WERI-Rb-1 (cell line): ENCODE data around the gene TNFRSF17.
"Not testable (repeated sequence)": the region's sequence is repeated elsewhere in the genome, so short reads cannot be mapped to it uniquely, and the experiment has no call there.

Experiments
- DNase-seq: peaks from one replicate; pipeline ENCODE4 v3.0.0-alpha.2; 2020
- H3K27ac ChIP-seq: fragments of 250-450 bp; sonication (Bioruptor Pico); 2 replicates; pipeline ENCODE4 v1.5.1; 2020; ENCODE audit warnings: mild to moderate bottlenecking, moderate library complexity
- H3K27me3 ChIP-seq: fragments of 250-450 bp; sonication (Bioruptor Pico); 2 replicates; pipeline ENCODE4 v1.5.1; 2021; ENCODE audit warnings: mild to moderate bottlenecking, low read depth, moderate library complexity; ENCODE audit not compliant: insufficient read depth, severe bottlenecking
- H3K36me3 ChIP-seq: fragments of 250-450 bp; sonication (Bioruptor Pico); 2 replicates; pipeline ENCODE4 v1.5.1; 2020; ENCODE audit warnings: mild to moderate bottlenecking, moderate library complexity
- H3K4me3 ChIP-seq: 2 replicates; pipeline ENCODE4 v1.5.1; 2011; ENCODE audit warnings: low read depth, mild to moderate bottlenecking, control low read depth, low read length
- H3K9me3 ChIP-seq: fragments of 250-450 bp; sonication (Bioruptor Pico); 2 replicates; pipeline ENCODE4 v1.5.1; 2021; ENCODE audit warnings: mild to moderate bottlenecking, moderate library complexity; ENCODE audit not compliant: severe bottlenecking
- TF ChIP-seq, protein P1 (sequence below): IDR thresholded peaks from 2 replicates; pipeline ENCODE4 v1.5.1; 2011; ENCODE audit warnings: low read depth, mild to moderate bottlenecking, control low read depth, inconsistent platforms, low read length

TNFRSF17 gene

GRCh38 chr16:11964761-11965551 lies at the start of gene TNFRSF17:
TNFRSF17 (plus strand) TSS chr16:11965210; CDS start chr16:11965325, 115 bp downstream.
- no peak within 1 kb of the TSS for H3K27ac ChIP-seq
- H3K27me3 ChIP-seq, result no peaks in the 10 kb centered on the region
- H3K9me3 ChIP-seq, result no peaks in the 10 kb centered on the region
- TF ChIP-seq, protein P1, sequence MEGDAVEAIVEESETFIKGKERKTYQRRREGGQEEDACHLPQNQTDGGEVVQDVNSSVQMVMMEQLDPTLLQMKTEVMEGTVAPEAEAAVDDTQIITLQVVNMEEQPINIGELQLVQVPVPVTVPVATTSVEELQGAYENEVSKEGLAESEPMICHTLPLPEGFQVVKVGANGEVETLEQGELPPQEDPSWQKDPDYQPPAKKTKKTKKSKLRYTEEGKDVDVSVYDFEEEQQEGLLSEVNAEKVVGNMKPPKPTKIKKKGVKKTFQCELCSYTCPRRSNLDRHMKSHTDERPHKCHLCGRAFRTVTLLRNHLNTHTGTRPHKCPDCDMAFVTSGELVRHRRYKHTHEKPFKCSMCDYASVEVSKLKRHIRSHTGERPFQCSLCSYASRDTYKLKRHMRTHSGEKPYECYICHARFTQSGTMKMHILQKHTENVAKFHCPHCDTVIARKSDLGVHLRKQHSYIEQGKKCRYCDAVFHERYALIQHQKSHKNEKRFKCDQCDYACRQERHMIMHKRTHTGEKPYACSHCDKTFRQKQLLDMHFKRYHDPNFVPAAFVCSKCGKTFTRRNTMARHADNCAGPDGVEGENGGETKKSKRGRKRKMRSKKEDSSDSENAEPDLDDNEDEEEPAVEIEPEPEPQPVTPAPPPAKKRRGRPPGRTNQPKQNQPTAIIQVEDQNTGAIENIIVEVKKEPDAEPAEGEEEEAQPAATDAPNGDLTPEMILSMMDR, result no peak
- H3K4me3 ChIP-seq, result no peak within 1 kb of the TSS
- no peak for DNase-seq
- H3K36me3 ChIP-seq, result no peaks in the 10 kb centered on the region

GRCh38 chr16:11915644-11916523 lies 49.1 kb upstream of the TNFRSF17 start, which contains the start of gene GSPT1:
GSPT1 (minus strand) TSS chr16:11915956; CDS start chr16:11915720, 236 bp downstream.
- Histone ChIP-seq H3K27me3 (no peaks in the 10 kb centered on the region), H3K27ac (peak within 1 kb of the TSS; percentile 92), H3K4me3 (peak within 1 kb of the TSS; percentile 84), H3K36me3 (peaks cover 20% of the 10 kb centered on the region), H3K9me3 (no peaks in the 10 kb centered on the region)
- peak; percentile 99 for DNase-seq
- TF ChIP-seq, protein P1, result 0 out of 2 replicates have a peak, but pooled peaks have one; percentile 9

GRCh38 chr16:11916524-11917285 lies 48.3 kb upstream of the TNFRSF17 start:
- no peak for DNase-seq

GRCh38 chr16:11924046-11924445 lies 41.0 kb upstream of the TNFRSF17 start:
- H3K27ac ChIP-seq, H3K36me3 ChIP-seq, DNase-seq, H3K9me3 ChIP-seq, H3K4me3 ChIP-seq, H3K27me3 ChIP-seq: not testable (repeated sequence)

More at GRCh38 chr16:11916524-11917285, 48.3 kb upstream of the TNFRSF17 start:
- peaks cover 20% of the 10 kb centered on the region for H3K36me3 ChIP-seq
- peak overlapping the region; percentile 43 for H3K4me3 ChIP-seq
- no peaks in the 10 kb centered on the region for H3K27me3 ChIP-seq
- TF ChIP-seq, protein P1, result no peak
- no peaks in the 10 kb centered on the region for H3K9me3 ChIP-seq
- peak overlapping the region; percentile 76 for H3K27ac ChIP-seq

GRCh38 chr16:11927350-11927749 lies 37.7 kb upstream of the TNFRSF17 start:
- H3K27me3 ChIP-seq, H3K4me3 ChIP-seq, H3K36me3 ChIP-seq, H3K9me3 ChIP-seq, H3K27ac ChIP-seq, DNase-seq: not testable (repeated sequence)

- H3K9me3 ChIP-seq, H3K4me3 ChIP-seq, H3K36me3 ChIP-seq, H3K27ac ChIP-seq, DNase-seq, H3K27me3 ChIP-seq: not testable (repeated sequence)
Observed at GRCh38 chr16:11941945-11942344, 23.1 kb upstream of the TNFRSF17 start, which contains the start of gene NPIPB2. NPIPB2 (minus strand) TSS chr16:11942045; CDS start chr16:11942045, 0 bp downstream.
